SHP77 treated with DMSO at 0.1 percent for 48 hours (cell line): ENCODE measurements around the gene FANCE.

Source experiments
- DNase-seq: peaks from one replicate; lab custom pipeline; 2025; lab: John Stamatoyannopoulos, UW

Gene FANCE

DNA sequence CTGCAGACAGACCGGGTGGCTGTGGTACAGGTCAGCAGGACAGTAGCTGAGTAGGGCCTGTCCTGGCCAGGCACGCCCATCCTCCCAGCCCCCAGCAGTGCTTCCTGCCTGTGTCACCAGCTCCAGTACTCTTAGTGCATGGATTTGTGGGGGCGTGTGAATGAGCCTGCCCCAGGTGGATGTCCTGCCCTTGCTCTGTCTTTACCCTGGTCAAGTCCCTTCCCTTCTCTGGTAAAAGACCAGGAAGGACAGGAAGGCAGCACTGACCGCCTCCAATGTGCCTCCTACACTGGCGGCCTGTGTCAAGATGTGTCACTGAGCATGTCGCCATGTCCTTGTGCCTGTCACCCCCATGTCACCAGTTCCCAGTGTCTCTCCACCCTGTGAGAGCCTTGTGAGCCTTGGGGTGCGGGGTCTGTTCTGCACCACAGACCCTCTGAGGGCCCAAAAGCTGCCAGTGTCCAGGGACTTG is 32.8 kb downstream of the FANCE start:
- DNase-seq: no peak

DNA sequence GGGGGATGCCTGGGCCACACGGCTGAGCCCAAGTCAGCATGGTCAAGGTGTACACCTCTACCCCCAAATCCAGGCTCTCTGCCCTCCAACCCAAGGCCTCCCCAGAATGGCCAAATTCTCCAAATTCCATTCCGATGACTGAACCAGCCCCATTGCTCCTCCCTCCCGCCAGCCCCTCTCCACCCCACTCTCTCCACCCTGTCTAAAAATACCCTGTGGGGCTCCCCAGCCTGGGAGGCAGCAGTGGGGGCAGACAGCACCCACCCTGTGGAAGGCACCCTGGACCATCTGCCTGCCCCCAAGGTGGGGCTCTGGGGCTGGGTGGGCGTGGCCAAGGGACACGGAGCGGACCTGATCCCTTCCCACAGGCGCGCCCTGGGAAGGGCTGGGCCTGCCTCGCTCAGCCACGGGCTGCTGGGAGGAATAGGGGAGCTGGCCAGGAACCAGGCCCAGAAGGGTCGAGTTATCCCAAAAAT is 33.3 kb downstream of the FANCE start:
- DNase-seq: no peak

DNA sequence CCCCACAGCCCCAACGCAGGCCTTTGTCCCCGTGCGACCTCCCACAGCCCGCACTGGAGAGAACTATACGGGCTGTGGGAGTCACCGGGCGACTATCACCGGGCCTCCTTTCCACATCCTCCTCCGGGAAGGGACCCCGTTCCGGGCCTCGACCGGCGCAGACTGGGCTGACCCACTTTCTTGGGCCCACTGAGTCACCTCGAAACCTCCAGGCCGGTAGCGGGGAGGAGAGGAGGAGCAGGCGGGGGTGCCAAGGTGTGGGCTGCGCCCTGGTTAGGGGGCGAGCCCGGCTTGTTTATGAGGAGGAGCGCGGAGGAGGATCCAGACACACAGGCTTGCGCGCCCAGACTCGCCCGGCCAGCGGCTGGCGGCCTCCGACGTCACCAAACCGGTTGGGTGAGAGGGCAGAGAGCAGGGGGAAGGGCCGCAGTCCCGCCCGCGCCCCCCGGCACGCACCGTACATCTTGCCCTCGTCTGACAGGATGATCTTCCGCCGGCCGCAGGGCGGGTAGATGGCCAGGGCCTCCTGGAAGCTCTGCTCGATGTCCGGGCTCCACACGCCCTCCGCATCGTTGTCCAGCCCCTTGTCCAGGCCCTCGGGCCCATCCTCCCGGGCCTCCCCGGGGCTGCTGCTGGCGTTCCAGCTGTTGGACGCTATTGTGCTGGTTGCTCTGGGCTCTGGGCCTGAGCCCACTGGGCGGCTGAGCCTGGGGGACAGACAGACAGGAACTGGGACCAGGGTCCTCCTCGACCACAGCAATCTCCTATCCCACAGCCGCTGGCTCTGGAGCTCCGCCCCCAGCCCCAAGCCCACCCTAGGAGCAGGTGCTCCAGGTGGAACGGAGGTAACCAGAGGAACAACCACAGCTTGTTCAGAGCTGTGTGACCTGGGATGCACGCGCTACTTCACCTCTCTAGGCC is 34.1 kb downstream of the FANCE start:
- DNase-seq: no peak

DNA sequence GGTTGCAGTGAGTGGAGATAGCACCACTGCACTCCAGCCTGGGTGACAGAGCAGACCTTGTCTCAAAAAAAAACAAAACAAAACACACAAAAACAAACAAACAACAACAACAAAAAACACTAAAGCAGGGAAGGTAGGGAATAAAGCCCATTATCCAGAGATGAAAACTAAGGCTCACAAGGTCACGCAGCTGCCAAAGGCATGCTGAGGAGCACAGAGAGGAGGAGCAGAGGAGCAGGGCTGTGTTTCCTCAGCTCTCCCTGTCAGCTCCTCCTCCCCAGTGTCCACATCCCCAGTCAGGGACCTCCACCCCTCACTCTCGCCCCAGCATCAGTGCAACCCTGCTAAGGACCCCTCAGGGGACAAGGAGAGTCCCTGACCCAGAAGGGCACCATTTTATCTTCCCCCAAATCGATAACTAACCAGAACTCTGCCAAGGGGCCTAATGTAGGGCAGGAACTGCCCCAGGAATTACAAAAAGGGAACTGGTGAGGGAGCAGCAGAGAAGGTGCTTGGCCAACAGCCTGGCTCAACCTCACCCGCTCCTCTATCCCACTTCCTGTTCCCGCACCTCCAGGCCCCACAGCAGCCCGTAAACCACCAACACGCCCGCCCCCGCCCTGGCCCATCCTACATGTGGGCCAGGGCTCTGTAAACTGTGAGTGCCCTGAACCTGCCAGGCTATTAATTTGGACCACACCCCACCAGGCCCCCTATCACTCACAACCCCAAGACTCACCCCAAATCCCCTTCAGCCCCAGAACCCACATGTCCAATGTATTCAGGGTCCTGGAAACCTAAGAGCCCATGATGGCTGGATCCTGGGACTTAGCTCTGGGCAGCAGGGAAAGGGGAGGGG is 35.7 kb downstream of the FANCE start:
- no peak for DNase-seq

DNA sequence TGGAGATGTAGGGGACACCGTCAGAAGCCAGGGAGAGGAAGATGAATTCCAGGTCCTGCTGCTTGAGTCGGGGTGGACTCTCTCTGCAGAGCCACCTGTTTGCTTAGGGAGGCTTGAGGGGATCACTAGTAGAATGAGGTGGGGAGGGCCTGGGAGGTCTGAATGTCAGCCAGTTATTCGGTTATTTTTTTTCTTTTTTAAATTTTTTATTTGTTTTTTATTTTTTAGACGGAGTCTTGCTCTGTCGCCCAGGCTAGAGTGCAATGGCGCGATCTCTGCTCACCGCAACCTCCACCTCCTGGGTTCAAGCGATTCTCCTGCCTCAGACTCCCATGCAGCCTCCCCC is 36.4 kb downstream of the FANCE start:
- DNase-seq: no peak

DNA sequence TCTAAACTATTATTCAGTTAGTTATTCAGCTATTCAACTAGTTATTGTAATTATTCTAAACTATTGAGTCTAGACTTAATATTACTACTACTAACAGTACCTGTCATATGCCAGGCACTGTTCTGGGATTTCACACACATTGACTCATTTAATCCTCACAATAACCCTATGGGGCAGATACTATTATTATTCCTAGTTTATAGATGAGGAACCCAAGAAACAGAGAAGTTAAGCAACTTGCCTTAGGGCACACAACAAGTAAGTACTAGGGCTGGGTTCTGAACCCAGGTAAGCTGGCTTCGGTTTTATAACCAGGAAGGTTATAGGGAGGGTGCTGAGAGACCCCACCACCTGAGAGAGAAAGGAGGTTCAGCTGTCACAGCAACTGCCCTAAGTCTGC is 36.9 kb downstream of the FANCE start:
- no peak for DNase-seq

DNA sequence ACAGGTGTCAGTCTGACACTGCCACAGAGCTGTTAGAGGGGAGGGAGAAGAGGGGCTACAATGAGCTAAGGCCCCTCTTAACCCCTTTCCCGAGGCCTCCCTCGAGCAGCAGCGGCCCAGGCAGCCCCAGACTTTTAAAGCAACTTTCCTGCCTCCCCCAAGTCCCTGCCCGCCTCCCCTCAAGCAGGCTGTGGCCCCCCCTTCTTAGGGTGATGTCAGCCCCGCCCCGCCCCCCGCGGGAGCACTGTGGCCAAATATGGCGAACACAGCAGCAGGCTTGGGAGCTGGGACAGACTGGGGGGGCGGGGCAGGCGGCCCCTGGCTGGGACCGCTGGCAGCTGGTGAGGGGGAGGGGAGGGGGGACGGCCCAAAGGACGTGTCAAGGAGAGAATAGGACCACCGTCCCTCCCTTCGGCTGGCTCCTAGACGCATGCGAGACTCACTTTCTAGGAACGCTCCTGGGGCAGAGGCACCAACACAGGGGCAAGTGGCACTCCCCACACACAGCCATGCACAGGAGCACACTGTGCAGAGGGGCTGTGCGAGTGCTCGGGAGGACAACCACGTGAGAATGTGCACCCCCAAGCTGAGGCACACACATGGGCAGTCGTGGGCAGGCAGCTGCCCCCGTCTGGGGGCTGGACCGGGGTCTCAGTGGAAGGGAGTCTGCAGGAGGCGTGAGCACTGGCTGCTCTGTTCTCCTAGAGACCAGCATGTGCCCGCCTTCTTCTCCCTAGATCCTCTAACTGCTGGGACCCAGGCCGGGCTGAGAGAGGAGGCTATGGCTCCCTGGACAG is 38.1 kb downstream of the FANCE start:
- no peak for DNase-seq

DNA sequence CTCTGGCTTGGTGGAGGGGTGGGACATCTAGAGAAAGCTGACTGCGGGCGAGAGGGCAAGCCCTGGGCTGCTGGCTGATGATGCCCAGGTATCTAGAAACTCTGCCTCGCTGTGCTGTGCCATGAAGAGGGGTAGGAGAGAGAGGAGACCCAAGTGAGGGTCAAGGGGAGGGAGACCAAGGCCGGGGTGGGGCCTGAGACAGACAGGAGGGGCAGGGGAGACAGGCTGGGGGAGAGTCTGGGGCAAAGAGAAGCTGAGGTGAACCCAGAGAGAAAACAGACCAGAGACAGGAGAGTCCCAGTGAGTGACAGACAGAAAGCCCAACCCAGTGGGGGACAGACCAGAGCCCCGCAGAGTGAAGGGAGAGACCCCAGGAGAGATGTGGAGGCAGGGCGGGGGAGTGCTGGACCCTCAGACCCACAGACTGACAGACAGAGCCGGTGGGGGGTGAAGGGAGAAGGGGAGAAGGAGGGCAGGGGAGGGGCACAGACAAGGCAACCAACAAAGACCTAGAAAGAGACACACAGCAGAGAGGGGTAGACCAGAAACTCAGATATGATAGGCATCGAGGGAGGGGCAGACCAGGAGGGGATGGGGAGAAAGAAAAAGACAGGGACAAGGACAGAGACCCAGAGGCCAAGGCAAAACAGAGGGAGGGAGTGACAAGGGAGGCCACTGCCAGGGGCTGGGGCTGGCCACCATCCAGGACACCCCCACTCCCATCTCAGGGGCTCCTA is 38.9 kb downstream of the FANCE start:
- DNase-seq: no peak

DNA sequence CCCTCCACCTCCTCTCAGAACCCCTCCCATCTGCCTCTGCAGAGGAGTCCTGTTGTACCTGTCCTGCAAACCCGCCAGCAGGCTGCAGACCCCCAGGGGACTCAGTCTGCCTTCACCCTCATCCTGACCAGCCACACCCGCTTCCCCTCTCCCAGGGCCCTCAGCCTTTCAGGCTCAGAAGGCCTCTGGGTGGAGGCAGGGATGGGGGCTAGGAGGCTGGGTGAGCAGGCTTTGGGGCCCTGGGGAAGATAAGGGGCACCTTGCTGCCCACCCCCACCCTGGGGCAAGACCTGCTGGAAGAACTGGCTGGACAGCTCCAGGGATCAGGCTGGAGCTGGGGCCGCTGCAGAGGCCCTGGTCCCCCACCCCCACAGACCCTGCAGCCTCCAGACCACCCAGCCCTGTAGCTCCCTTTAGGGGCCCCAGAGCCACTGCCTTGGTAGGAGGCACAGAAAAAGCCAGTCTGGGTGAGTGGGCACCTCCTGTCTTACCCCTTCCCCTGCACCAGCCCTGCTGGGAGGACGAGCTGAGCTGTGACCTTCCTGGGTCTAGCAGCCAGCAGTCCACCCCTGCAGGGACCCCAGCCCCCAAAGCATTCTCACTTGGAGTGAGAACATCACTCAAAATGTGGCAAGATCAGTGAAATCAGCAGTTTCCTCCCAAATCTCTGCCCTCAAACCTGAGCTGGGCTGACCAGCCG is 39.6 kb downstream of the FANCE start:
- DNase-seq: no peak

DNA sequence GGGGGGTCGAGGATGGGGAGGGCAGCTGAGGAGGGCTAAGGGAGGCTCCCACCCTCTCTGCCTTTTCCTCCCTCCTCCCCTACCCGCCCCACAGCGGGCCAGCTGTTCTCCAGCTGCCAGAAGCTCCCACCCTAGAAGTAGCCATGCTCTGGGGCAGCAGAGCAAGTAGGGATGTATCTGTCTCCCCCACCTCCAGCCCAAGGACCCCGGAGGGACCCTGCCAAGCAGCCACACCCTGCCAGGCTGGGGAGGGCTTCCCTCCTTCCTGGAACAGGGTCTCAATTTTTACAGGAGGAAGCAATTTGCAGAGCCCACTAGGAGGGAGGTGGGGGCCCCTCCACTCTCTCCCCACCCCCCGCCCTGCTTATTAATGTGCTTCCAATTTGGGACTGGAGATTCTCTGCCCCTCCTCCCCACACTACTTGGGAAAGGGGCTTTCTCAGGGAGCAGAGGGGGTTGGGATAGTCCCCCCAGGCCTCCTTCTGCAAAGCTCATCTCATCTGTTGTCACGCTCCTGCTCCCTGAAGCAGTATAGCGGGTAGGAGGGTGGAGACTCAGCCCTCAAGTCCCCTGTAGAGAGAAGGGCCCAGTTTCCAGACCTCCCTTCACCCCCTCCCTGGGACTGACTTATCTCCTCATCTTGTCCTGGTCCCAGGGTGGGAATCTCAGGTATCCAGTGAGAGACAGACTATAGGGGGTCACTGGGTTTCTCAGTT is 40.3 kb downstream of the FANCE start:
- DNase-seq: no peak

DNA sequence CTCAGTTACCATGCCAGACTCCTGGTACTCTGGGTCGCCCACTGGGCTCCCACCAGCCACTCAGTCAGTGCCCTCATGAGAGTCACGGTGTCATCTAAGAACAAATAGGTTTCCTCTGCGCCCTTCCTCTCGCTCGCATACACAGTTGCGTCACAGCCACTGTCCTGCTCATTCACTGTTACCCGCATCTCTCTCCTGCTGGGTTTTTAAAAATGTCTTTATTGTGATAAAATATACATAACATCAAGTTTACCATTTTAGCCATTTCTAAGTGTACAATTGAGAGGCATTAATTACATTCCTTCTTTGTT is 40.8 kb downstream of the FANCE start:
- DNase-seq: no peak

DNA sequence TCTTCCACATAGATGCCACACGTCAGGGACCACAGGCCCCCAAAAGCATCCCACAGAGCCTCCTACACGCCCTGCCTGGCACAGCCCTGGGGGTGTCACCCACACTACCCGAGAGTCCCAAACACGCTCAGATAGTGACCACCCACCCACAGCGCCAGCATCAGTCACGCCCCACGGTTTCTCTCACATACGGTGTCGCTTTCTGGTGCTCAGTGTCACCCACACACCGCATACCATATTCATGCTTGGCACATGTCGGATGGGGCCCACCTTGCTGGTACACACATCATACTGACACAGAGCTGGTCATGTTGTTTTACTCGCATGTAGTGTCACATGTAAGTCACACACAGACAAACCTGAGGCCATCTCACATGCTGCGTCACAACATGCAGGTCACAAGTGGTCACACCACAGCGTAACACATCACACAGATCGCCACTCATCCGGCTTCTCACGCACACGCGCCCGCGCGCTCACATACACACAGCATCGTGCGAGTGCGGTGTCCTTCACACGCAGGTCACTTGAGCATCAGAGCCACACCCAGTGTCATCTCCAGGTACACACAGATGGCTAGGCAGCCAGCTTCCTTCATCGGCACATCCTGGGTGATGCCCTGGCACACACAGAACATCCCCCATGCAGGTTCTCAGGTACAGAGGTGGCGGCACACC is 41.3 kb downstream of the FANCE start:
- no peak for DNase-seq

DNA sequence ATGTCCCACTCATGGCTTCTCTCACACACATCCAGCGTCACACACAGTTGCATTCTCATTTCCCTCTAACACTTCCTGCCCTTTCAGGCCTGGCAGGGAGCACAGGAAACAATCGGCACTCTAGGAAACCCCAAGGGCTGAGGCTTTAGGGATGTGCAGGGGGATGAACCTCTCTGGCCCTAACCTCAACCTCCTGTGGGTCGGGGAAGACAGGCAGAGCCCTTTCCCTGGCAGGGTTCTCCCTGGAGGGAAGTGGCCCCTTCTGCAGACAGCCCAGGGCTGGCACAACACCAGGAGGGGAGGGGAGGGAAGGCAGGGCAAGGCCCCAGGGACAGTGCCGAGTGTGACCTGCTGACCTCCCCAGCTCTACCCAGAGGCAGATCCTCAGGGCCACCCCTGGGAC is 42.0 kb downstream of the FANCE start:
- no peak for DNase-seq

DNA sequence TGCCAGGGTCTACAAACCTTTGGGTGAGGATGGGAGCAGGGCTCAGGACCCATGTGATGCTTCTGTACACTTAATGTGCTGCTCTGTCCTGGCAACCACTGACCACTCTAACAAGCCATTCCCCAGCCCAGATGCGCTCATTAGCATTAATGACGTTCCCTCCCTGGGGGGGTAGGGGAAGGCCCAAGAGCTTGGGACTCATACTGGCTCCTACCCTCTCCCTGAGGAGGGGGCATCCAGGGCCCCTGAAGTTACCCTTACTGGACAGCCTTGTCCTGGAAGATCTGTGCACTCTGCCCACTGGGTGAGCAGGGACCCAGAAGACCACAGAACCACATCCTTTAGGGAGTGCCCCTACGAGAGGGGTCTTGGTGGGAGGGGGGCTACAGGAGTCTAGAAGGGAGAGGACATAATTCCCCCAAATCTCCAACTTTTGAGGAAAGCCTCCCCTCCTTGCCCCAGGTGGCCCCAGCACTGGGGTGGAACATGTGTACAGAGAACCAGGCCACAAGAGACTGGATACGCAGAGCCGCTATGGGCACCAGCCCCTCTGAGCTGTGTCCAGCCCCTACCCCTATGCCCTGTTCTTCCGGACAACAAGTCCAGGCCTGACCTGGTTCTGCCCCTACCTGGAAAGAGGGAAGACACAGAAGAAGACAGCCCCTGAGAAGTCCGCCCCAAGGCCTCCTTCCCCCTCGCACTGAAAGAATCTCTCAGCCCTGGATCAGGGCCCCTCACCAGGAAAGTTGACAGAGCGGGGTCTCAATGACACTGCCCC is 43.3 kb downstream of the FANCE start:
- no peak for DNase-seq

DNA sequence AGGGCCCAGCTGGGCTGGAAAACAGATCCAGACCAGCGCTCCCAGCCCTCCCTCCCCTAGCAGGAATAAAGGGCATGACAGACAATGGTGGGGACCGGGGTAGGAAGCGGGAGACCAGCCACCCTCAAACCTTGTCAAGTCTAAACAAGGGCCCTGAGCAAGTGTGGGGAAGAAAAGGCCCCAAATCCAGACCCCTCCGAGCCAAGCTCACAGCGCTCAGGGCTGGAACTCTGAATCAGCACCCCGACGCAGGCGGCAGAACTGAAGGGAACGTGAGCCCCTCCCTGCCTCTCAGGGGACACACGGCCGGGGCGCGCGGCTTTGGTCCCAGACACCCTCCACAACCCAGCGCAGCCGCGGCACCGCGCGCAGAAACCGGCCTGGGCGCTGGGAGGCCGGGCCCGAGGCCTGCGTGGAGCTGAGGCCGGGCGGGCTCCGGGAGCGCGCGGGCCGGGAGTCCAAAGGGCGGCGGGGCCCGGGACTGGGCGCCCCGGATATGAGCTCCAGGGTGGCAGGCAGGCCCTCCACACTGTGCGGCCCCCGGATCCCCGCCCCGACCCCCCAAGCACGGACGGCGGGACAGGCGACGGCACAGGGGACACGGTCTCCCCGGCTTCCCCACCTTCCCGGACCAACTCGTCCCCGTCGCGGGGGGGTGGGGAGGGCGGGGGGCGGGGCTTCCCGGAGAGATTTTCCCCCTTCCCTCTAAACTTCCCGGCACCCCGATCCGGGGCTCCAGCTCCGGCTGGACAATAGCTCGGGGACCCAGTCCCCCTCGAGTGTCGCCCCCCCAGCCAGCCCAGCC is 44.1 kb downstream of the FANCE start:
- no peak for DNase-seq

DNA sequence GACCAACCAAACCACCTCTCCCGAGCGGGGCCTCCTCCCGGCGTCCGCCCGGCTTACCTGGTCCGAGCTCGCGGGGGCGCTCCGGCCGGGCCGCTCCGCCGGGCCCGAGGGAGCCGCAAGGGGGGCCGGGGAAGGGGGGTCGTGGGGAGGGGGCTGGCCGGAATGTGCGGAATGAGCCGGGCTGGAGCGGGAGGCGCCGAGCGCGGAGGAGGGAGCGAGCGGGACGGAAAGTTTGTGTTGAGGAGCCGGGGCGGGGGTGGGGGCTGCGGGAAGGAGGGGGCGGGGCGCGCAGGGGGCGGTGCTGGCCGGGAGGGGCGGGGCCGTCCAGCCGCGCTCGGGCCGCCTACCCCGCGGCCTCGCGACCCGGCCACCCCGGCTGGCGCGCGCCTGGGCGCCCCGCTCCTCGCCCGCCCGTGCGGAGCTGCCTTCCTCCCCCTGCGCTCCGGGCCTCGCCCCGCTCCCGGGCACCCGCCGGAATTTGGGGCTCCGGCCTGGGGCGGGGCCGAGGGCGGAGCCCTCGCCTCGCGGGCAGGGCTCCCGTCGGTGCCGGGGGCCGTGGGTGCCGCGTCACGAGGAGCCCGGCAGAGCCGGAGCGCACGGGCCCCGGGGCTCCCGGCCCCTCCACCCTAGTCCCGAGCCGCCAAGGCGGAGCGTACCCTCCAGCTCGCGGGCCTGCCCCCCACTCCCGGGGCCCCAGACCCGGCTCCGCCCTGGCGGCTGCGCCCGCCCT is 44.9 kb downstream of the FANCE start, which contains the start of gene TEAD3:
TEAD3 (minus strand) TSS at position 239 of the 730 bp plus-strand sequence.
- DNase-seq: no peak
